ENCODE measurements around the gene CSF1.
A peak's percentile ranks its signal among the peaks of the same experiment; 100 is the strongest.

DNA sequence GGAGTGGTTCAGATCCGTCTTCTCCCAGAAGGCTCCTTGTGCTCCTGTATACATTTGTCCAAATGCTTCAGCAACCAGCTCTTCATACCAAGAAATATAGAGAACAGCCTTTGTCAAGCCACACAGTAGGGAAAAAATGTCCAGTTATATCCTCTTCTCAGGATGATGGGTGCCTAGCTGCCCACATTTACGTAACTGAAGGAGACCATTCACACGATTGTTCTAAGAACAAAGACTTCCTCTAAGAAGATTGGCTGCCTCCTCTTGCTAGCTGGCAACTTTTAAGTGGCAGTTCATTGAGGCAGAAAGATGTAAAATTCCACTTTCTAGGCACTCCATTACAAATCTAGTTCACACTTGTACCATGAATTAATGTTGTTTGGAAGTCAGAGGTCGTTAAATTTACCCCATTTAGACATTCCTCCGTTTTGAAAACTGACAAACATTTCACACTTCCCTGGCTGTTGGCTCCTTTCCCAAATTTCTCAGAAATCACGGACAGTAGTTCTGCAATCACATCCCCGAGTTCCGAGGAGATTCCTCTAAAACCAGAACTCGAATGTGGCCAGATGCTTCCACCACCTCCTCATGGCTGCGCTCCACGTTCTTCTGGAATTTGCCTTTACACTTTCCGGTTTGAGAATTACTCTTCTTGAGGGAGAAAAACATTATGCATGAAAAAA, 45.6 kb upstream of the CSF1 start:
- TF ChIP-seq, protein P1, sequence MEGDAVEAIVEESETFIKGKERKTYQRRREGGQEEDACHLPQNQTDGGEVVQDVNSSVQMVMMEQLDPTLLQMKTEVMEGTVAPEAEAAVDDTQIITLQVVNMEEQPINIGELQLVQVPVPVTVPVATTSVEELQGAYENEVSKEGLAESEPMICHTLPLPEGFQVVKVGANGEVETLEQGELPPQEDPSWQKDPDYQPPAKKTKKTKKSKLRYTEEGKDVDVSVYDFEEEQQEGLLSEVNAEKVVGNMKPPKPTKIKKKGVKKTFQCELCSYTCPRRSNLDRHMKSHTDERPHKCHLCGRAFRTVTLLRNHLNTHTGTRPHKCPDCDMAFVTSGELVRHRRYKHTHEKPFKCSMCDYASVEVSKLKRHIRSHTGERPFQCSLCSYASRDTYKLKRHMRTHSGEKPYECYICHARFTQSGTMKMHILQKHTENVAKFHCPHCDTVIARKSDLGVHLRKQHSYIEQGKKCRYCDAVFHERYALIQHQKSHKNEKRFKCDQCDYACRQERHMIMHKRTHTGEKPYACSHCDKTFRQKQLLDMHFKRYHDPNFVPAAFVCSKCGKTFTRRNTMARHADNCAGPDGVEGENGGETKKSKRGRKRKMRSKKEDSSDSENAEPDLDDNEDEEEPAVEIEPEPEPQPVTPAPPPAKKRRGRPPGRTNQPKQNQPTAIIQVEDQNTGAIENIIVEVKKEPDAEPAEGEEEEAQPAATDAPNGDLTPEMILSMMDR (IDR thresholded peaks at IDR 0.05): no peak
- TF ChIP-seq POLR2A (IDR thresholded peaks at IDR 0.05) (no peak), POLR2AphosphoS5 (IDR thresholded peaks at IDR 0.05) (peak in 3 of 4 donors; percentile 42 to 49 (median 46))
